IMR-90 (cell line): Measurements from ENCODE around the gene ZNF214. TPM values are rescaled to one million over a fixed set of nuclear protein-coding genes. Genes with fewer than 3 reads are reported as not detected.
"Not testable (repeated sequence)": the region's sequence is repeated elsewhere in the genome, so short reads cannot be mapped to it uniquely, and the experiment has no call there.

Experiments used
- ATAC-seq: fragments of 200-7000 bp; cut with Tn5 transposase; 2 replicates; pipeline ENCODE4 v1.9.1; 2020; ENCODE audit warnings: low read depth, mild to moderate bottlenecking, moderate library complexity
- BruUV-seq: library from RNA; stranded (reverse); fragments of 400-500 nt; replicated peaks from 2 replicates; lab custom pipeline; 2021; lab: Mats Ljungman, UMichigan
- CTCF ChIA-PET: fragments of 300-600 bp; formaldehyde crosslinking; extraction: SDS; loops from one replicate; lab custom pipeline; 2021; ENCODE audit warnings: antibody characterized with exemption; lab: Yijun Ruan, JAX
- POLR2A ChIA-PET: fragments of 300-600 bp; sonication (Branson Sonifier 250); formaldehyde crosslinking; loops from one replicate; lab custom pipeline; 2022; ENCODE audit warnings: antibody characterized with exemption; ENCODE audit not compliant: unreplicated experiment; lab: Charles Lee
- DNase-seq: peaks from one replicate; pipeline ENCODE4 v3.0.0; 2013
- H2AFZ ChIP-seq: replicated peaks from 2 replicates; pipeline ENCODE3; 2013; ENCODE audit warnings: low read length, mild to moderate bottlenecking; ENCODE audit not compliant: poor library complexity
- H2AK5ac ChIP-seq: 2 replicates; pipeline ENCODE4 v1.6.1; 2013; ENCODE audit warnings: low read depth, low read length, inconsistent platforms
- H2AK9ac ChIP-seq: replicated peaks from 2 replicates; pipeline ENCODE3; 2013; ENCODE audit warnings: mild to moderate bottlenecking, low read depth, low read length, moderate library complexity; ENCODE audit not compliant: poor library complexity
- H2BK120ac ChIP-seq: 2 replicates; pipeline ENCODE4 v1.6.1; 2013; ENCODE audit warnings: low read depth, low read length, inconsistent platforms
- H2BK15ac ChIP-seq: 3 replicates; pipeline ENCODE4 v1.6.1; 2013; ENCODE audit warnings: low read depth, low read length, inconsistent platforms
- H2BK20ac ChIP-seq: 2 replicates; pipeline ENCODE4 v1.6.1; 2013; ENCODE audit warnings: low read depth, mild to moderate bottlenecking, inconsistent platforms, low read length, moderate library complexity
- H2BK5ac ChIP-seq: 2 replicates; pipeline ENCODE4 v1.6.1; 2013; ENCODE audit warnings: mild to moderate bottlenecking, low read depth, low read length, inconsistent platforms; ENCODE audit not compliant: poor library complexity, severe bottlenecking
- H3K14ac ChIP-seq: replicated peaks from 2 replicates; pipeline ENCODE4 v1.6.1; 2013; ENCODE audit warnings: low read depth, low read length, inconsistent platforms
- H3K18ac ChIP-seq: 2 replicates; pipeline ENCODE4 v1.6.1; 2013; ENCODE audit warnings: low read depth, low read length, control low read depth
- H3K23ac ChIP-seq: 2 replicates; pipeline ENCODE4 v1.6.1; 2013; ENCODE audit warnings: low read depth, low read length, inconsistent platforms
- H3K27ac ChIP-seq: 2 replicates; pipeline ENCODE4 v1.5.1; 2013; ENCODE audit warnings: mild to moderate bottlenecking, control low read depth, low read length; ENCODE audit not compliant: insufficient read depth
- H3K27me3 ChIP-seq: 2 replicates; pipeline ENCODE4 v1.6.1; 2013; ENCODE audit warnings: low read length; ENCODE audit not compliant: control insufficient read depth, insufficient read depth
- H3K36me3 ChIP-seq: 2 replicates; pipeline ENCODE4 v1.6.1; 2013; ENCODE audit warnings: low read length, mixed read lengths; ENCODE audit not compliant: control insufficient read depth, insufficient read depth
- H3K4ac ChIP-seq: 2 replicates; pipeline ENCODE4 v1.6.1; 2013; ENCODE audit warnings: low read depth, low read length, inconsistent platforms
- H3K4me1 ChIP-seq: 2 replicates; pipeline ENCODE4 v1.6.1; 2013; ENCODE audit warnings: low read length, mixed read lengths; ENCODE audit not compliant: control insufficient read depth, insufficient read depth
- H3K4me2 ChIP-seq: 2 replicates; pipeline ENCODE4 v1.6.1; 2013; ENCODE audit warnings: low read depth, mild to moderate bottlenecking, control low read depth, low read length, moderate library complexity
- H3K4me3 ChIP-seq: 2 replicates; pipeline ENCODE4 v1.5.1; 2013; ENCODE audit warnings: low read depth, mild to moderate bottlenecking, control low read depth, low read length, moderate library complexity; ENCODE audit not compliant: insufficient read depth
- H3K56ac ChIP-seq: 2 replicates; pipeline ENCODE4 v1.6.1; 2013; ENCODE audit warnings: low read length, inconsistent platforms; ENCODE audit not compliant: insufficient read depth; ENCODE audit errors: extremely low read depth
- H3K79me1 ChIP-seq, 2 experiments: 2 replicates each; pipeline ENCODE4 v1.6.1; 2013; ENCODE audit warnings: low read length in 2 of 2, inconsistent platforms in 1 of 2, low read depth in 1 of 2
- H3K9ac ChIP-seq: 2 replicates; pipeline ENCODE4 v1.6.1; 2013; ENCODE audit warnings: low read depth, low read length, control low read depth
- H3K9me1 ChIP-seq: 2 replicates; pipeline ENCODE4 v1.6.1; 2013; ENCODE audit warnings: low read length, inconsistent platforms; ENCODE audit not compliant: insufficient read depth
- H3K9me3 ChIP-seq: 2 replicates; pipeline ENCODE4 v1.6.1; 2013; ENCODE audit warnings: low read length; ENCODE audit not compliant: control insufficient read depth, insufficient read depth
- H4K20me1 ChIP-seq: 2 replicates; pipeline ENCODE4 v1.6.1; 2013; ENCODE audit warnings: low read length, inconsistent platforms; ENCODE audit not compliant: insufficient read depth
- H4K5ac ChIP-seq: 2 replicates; pipeline ENCODE4 v1.6.1; 2013; ENCODE audit warnings: mild to moderate bottlenecking, low read depth, low read length, control low read depth
- H4K8ac ChIP-seq, 2 experiments: 2 replicates each; pipeline ENCODE4 v1.6.1; 2013; ENCODE audit warnings: low read depth in 2 of 2, low read length in 2 of 2, control low read depth in 1 of 2, inconsistent platforms in 1 of 2
- H4K91ac ChIP-seq: 2 replicates; pipeline ENCODE4 v1.6.1; 2013; ENCODE audit warnings: low read depth, low read length, inconsistent platforms; ENCODE audit not compliant: insufficient read depth
- CEBPB ChIP-seq: IDR thresholded peaks from 2 replicates; pipeline ENCODE4 v1.6.1; 2012; ENCODE audit warnings: low read depth, low read length, improper control_type of control experiment
- CHD1 ChIP-seq: IDR thresholded peaks from 2 replicates; pipeline ENCODE4 v1.6.1; 2012; ENCODE audit warnings: low read depth, low read length, improper control_type of control experiment
- FOS ChIP-seq: fragments of 150-350 bp; IDR thresholded peaks from 2 replicates; pipeline ENCODE4 v1.6.1; 2016; ENCODE audit warnings: low read depth, low read length
- MAFK ChIP-seq: IDR thresholded peaks from 2 replicates; pipeline ENCODE4 v1.6.1; 2012; ENCODE audit warnings: low read depth, low read length, improper control_type of control experiment
- RAD21 ChIP-seq: IDR thresholded peaks from 2 replicates; pipeline ENCODE4 v1.6.1; 2012; ENCODE audit warnings: low read length, improper control_type of control experiment
- SMC3 ChIP-seq: fragments of 150-350 bp; IDR thresholded peaks from 2 replicates; pipeline ENCODE4 v1.6.1; 2016; ENCODE audit warnings: low read depth, mild to moderate bottlenecking, antibody characterized with exemption, low read length, moderate library complexity
- WGBS, 2 experiments: methylation state at CpG; one replicate each; pipeline versions ENCODE4 v1.1.5 to v1.1.7; 2013; ENCODE audit warnings: missing lambda C conversion rate in 2 of 2; ENCODE audit not compliant: insufficient read length in 1 of 2; ENCODE audit errors: extremely low coverage in 2 of 2; 5-methylcytosine and 5-hydroxymethylcytosine counted together
- dilution Hi-C: fragments of 300-500 bp; cut with HindIII; formaldehyde crosslinking; loops from one replicate; pipeline ENCODE4 v1.14.3; 2018; ENCODE audit warnings: low sequenced_read_pairs; ENCODE audit not compliant: unreplicated experiment
- in situ Hi-C: fragments of 300-500 bp; cut with MboI; formaldehyde crosslinking; loops from 3 replicates; pipeline ENCODE4 v1.14.3; 2019; ENCODE audit warnings: low sequenced_read_pairs, inconsistent platforms, mixed read lengths
- intact Hi-C: fragments of 100-400 bp; cut with micrococcal nuclease; formaldehyde crosslinking; loops from 2 replicates; pipeline ENCODE4 v1.10.0; 2022
- polyA plus RNA-seq, 3 experiments: library from polyadenylated mRNA; depleted of rRNA; stranded (reverse); fragments of >200 nt; gene quantifications; 2 replicates each; pipeline ENCODE4 v1.2.3, GENCODE V29; 2012; ENCODE audit warnings: low replicate concordance in 1 of 3
- total RNA-seq: library from RNA; depleted of rRNA; stranded (reverse); fragments of >200 nt; gene quantifications from 2 replicates; pipeline ENCODE4 v1.2.3, GENCODE V29; 2012
- TF ChIP-seq, protein P1 (sequence below): fragments of 150-350 bp; IDR thresholded peaks from 2 replicates; pipeline ENCODE4 v1.6.1; 2016; ENCODE audit warnings: low read depth, mild to moderate bottlenecking, low read length, moderate library complexity, borderline replicate concordance
- TF ChIP-seq, protein P2 (sequence below): fragments of 150-350 bp; IDR thresholded peaks from 2 replicates; pipeline ENCODE4 v1.6.1; 2017; ENCODE audit warnings: mild to moderate bottlenecking, antibody characterized with exemption, low read length, low read depth

The ZNF214 gene
- total and polyA plus RNA-seq, 2 of the 4 experiments (the other 2 are of a cell fraction) = 0.82 to 2.5 TPM

DNA sequence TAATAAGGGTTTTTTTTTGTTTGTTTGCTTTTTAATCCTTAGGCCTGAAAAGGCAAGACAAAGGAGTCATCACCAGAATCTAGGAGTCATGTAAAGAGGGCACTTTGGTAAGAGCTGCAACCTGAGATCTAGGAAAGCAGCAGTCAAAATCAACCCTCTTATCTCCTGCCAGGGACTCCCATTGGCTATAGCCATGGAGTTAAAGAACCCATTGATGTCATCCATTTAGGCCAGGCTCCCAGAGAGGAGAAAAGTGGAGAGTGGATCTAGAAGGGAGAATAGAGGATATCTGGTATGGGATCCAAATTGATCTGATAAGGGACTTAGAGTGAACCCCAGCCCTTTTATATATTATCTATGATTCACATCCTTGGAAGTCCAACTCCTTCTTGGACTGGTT is 58.0 kb downstream of the ZNF214 start:
- H4K20me1 ChIP-seq = no peaks in the 10 kb centered on the region
- no peak overlapping the region for H3K4me2 ChIP-seq
- no peaks in the 10 kb centered on the region for H3K4me1 ChIP-seq
- H2BK20ac ChIP-seq = no peak overlapping the region
- no peak overlapping the region for H2AK5ac ChIP-seq
- H4K91ac ChIP-seq = no peak overlapping the region
- dilution Hi-C loops = no loop called here
- intact Hi-C loops = no loop called here
- H3K9me3 ChIP-seq = no peaks in the 10 kb centered on the region
- TF ChIP-seq, protein P1, sequence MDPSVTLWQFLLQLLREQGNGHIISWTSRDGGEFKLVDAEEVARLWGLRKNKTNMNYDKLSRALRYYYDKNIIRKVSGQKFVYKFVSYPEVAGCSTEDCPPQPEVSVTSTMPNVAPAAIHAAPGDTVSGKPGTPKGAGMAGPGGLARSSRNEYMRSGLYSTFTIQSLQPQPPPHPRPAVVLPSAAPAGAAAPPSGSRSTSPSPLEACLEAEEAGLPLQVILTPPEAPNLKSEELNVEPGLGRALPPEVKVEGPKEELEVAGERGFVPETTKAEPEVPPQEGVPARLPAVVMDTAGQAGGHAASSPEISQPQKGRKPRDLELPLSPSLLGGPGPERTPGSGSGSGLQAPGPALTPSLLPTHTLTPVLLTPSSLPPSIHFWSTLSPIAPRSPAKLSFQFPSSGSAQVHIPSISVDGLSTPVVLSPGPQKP = no peak
- no peak for TF ChIP-seq FOS
- TF ChIP-seq, protein P2, sequence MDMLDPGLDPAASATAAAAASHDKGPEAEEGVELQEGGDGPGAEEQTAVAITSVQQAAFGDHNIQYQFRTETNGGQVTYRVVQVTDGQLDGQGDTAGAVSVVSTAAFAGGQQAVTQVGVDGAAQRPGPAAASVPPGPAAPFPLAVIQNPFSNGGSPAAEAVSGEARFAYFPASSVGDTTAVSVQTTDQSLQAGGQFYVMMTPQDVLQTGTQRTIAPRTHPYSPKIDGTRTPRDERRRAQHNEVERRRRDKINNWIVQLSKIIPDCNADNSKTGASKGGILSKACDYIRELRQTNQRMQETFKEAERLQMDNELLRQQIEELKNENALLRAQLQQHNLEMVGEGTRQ = no peak
- no peak for TF ChIP-seq CHD1
- no peak for TF ChIP-seq SMC3
- TF ChIP-seq MAFK = no peak
- no peak for TF ChIP-seq RAD21
- TF ChIP-seq CEBPB = no peak
- H3K79me1 ChIP-seq = no peaks in the 10 kb centered on the region
- ChIA-PET CTCF (no interaction called here), POLR2A (no interaction called here)
- no peak overlapping the region for H2BK15ac ChIP-seq
- no peak overlapping the region for H2BK120ac ChIP-seq
- no peak overlapping the region for H3K27ac ChIP-seq
- no peak overlapping the region for H3K23ac ChIP-seq
- ATAC-seq = no peak
- DNase-seq = peak; percentile 23
- H2AFZ ChIP-seq = no peak overlapping the region
- H4K5ac ChIP-seq = no peak overlapping the region
- H3K4ac ChIP-seq = no peak overlapping the region
- in situ Hi-C loops = no loop called here
- no peak overlapping the region for H3K14ac ChIP-seq
- no peaks in the 10 kb centered on the region for H3K27me3 ChIP-seq
- no peak overlapping the region for H3K9ac ChIP-seq
- no peak overlapping the region for H2AK9ac ChIP-seq
- no peak overlapping the region for H3K4me3 ChIP-seq
- H3K18ac ChIP-seq = no peak overlapping the region
- no peak overlapping the region for H3K56ac ChIP-seq
- no TSS peak for BruUV-seq
- 0 out of 2 replicates have a peak, but pooled peaks cover 1% of the 10 kb centered on the region for H3K36me3 ChIP-seq
- no peaks in the 10 kb centered on the region for H3K9me1 ChIP-seq
- H4K8ac ChIP-seq = no peak overlapping the region
- no peak overlapping the region for H2BK5ac ChIP-seq

DNA sequence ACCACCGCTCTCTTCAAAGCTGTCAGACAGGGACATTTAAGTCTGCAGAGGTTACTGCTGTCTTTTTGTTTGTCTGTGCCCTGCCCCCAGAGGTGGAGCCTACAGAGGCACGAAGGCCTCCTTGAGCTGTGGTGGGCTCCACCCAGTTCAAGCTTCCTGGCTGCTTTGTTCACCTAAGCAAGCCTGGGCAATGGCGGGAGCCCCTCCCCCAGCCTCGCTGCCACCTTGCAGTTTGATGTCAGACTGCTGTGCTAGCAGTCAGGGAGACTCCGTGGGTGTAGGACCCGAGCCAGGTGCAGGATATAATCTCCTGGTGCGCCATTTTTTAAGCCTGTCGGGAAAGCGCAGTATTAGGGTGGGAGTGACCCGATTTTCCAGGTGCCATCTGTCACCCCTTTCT is 65.9 kb downstream of the ZNF214 start:
- in situ Hi-C loops, H2BK20ac ChIP-seq, H2AK5ac ChIP-seq, H3K4me1 ChIP-seq, dilution Hi-C loops, H3K18ac ChIP-seq, H3K27me3 ChIP-seq, DNase-seq, H3K79me1 ChIP-seq, H2BK5ac ChIP-seq, H3K4ac ChIP-seq, intact Hi-C loops, H2AK9ac ChIP-seq, H3K36me3 ChIP-seq, H3K9me1 ChIP-seq, H4K20me1 ChIP-seq, CTCF ChIA-PET, H3K27ac ChIP-seq, H3K23ac ChIP-seq, H3K4me2 ChIP-seq, H2BK120ac ChIP-seq, BruUV-seq, ATAC-seq, H4K5ac ChIP-seq, H3K4me3 ChIP-seq, H3K9me3 ChIP-seq, H3K56ac ChIP-seq, POLR2A ChIA-PET, H3K14ac ChIP-seq, H4K8ac ChIP-seq, H3K9ac ChIP-seq, H2BK15ac ChIP-seq, H4K91ac ChIP-seq, H2AFZ ChIP-seq: not testable (repeated sequence)
- WGBS, 2 experiments = no CpG with 5 or more reads among the region's 10 CpGs
